Effector memory CD8-positive, alpha-beta T cell (primary cell): ENCODE results near the gene FBXW9.
"Not testable (repeated sequence)": the region's sequence is repeated elsewhere in the genome, so short reads cannot be mapped to it uniquely, and the experiment has no call there.

ENCODE experiments used
- ATAC-seq: fragments of 150-1000 bp; cut with Tn5 transposase; replicated peaks from 2 replicates; pipeline ENCODE4 v1.10.0; 2021; ENCODE audit warnings: mild to moderate bottlenecking, moderate library complexity
- DNase-seq, 3 experiments: peaks; one replicate each; pipeline ENCODE4 v3.0.0; 2021
- H3K27ac Mint-ChIP-seq, 2 donors: one replicate each; pipeline ENCODE4 v1.8.0; 2022; ENCODE audit warnings: mild to moderate bottlenecking in 2 of 2, mixed read lengths in 2 of 2, moderate library complexity in 2 of 2
- H3K27me3 Mint-ChIP-seq, 2 donors: one replicate each; pipeline ENCODE4 v1.8.0; 2022; ENCODE audit warnings: mixed read lengths in 2 of 2
- H3K36me3 Mint-ChIP-seq: one replicate; pipeline ENCODE4 v1.8.0; 2022; ENCODE audit warnings: mild to moderate bottlenecking, moderate library complexity, mixed read lengths; ENCODE audit not compliant: insufficient read depth
- H3K4me1 Mint-ChIP-seq, 2 donors: one replicate each; pipeline ENCODE4 v1.8.0; 2022; ENCODE audit warnings: low read depth in 2 of 2, mixed read lengths in 2 of 2
- H3K4me3 Mint-ChIP-seq, 2 donors: one replicate each; pipeline ENCODE4 v1.8.0; 2022; ENCODE audit warnings: mild to moderate bottlenecking in 2 of 2, mixed read lengths in 2 of 2, moderate library complexity in 2 of 2
- H3K9me3 Mint-ChIP-seq, 2 donors: one replicate each; pipeline ENCODE4 v1.8.0; 2022; ENCODE audit warnings: mixed read lengths in 2 of 2

The FBXW9 gene

GRCh38 chr19:12723381-12723640 lies 26.9 kb upstream of the FBXW9 start:
- H3K9me3 Mint-ChIP-seq, result no peaks in the 10 kb centered on the region
- H3K27ac Mint-ChIP-seq, result peak overlapping the region; percentile 90 to 93
- ATAC-seq (no peak), DNase-seq (no peak)
- H3K4me3 Mint-ChIP-seq, result peak overlapping the region; percentile 94 to 96
- peaks cover 43% of the 10 kb centered on the region for H3K36me3 Mint-ChIP-seq
- H3K4me1 Mint-ChIP-seq, result peaks cover 34 to 36% of the 10 kb centered on the region in 2 donors
- no peaks in the 10 kb centered on the region for H3K27me3 Mint-ChIP-seq

- Mint-ChIP-seq H3K27ac (peak overlapping the region; percentile 90 to 93), H3K4me3 (peak overlapping the region; percentile 94 to 96), H3K36me3 (peaks cover 43% of the 10 kb centered on the region), H3K27me3 (no peaks in the 10 kb centered on the region), H3K9me3 (no peaks in the 10 kb centered on the region), H3K4me1 (peaks cover 34 to 36% of the 10 kb centered on the region in 2 donors)
- ATAC-seq (peak; percentile 93), DNase-seq (peak; percentile 83 to 92 (median 87))
Measured at GRCh38 chr19:12722566-12723380, 26.3 kb upstream of the FBXW9 start.

- peak; percentile 22 to 33 (median 28) for DNase-seq
- Mint-ChIP-seq H3K36me3 (peaks cover 43% of the 10 kb centered on the region), H3K9me3 (no peaks in the 10 kb centered on the region), H3K27ac (peak overlapping the region; percentile 79 to 93), H3K4me1 (peaks cover 34 to 36% of the 10 kb centered on the region in 2 donors), H3K27me3 (no peaks in the 10 kb centered on the region), H3K4me3 (peak overlapping the region; percentile 94 to 96)
- ATAC-seq, result peak; percentile 47
Measured at GRCh38 chr19:12721656-12722565, 25.5 kb upstream of the FBXW9 start.

GRCh38 chr19:12720851-12721655 lies 24.6 kb upstream of the FBXW9 start:
- peaks cover 45% of the 10 kb centered on the region for H3K36me3 Mint-ChIP-seq
- H3K4me1 Mint-ChIP-seq, result peaks cover 34 to 36% of the 10 kb centered on the region in 2 donors
- H3K9me3 Mint-ChIP-seq, result no peaks in the 10 kb centered on the region
- H3K27me3 Mint-ChIP-seq, result no peaks in the 10 kb centered on the region
- peak overlapping the region; percentile 94 to 96 for H3K4me3 Mint-ChIP-seq
- DNase-seq, result no peak
- no peak for ATAC-seq
- H3K27ac Mint-ChIP-seq, result peak overlapping the region; percentile 79 to 93

GRCh38 chr19:12720296-12720695 lies 23.9 kb upstream of the FBXW9 start:
- Mint-ChIP-seq H3K27me3 (no peaks in the 10 kb centered on the region), H3K36me3 (peaks cover 47% of the 10 kb centered on the region), H3K27ac (peak overlapping the region; percentile 24 to 93), H3K4me1 (peaks cover 34 to 36% of the 10 kb centered on the region in 2 donors), H3K4me3 (peak overlapping the region; percentile 94 to 96), H3K9me3 (no peaks in the 10 kb centered on the region)
- no peak for DNase-seq
- ATAC-seq, result no peak

- no peaks in the 10 kb centered on the region for H3K9me3 Mint-ChIP-seq
- H3K4me3 Mint-ChIP-seq, result no peak overlapping the region
- H3K27me3 Mint-ChIP-seq, result no peaks in the 10 kb centered on the region
- peaks cover 56% of the 10 kb centered on the region for H3K36me3 Mint-ChIP-seq
- no peak for DNase-seq
- H3K27ac Mint-ChIP-seq, result no peak overlapping the region
- ATAC-seq, result no peak
- peaks cover 8 to 12% of the 10 kb centered on the region in 2 donors for H3K4me1 Mint-ChIP-seq
Measured at GRCh38 chr19:12715929-12716328, 19.5 kb upstream of the FBXW9 start.

- DNase-seq, result no peak
- Mint-ChIP-seq H3K27me3 (no peaks in the 10 kb centered on the region), H3K4me1 (peaks cover 5% of the 10 kb centered on the region in 2 donors), H3K36me3 (peaks cover 57% of the 10 kb centered on the region), H3K9me3 (no peaks in the 10 kb centered on the region), H3K27ac (no peak overlapping the region), H3K4me3 (no peak overlapping the region)
- no peak for ATAC-seq
Measured at GRCh38 chr19:12715102-12715501, 18.7 kb upstream of the FBXW9 start.

- H3K4me1 Mint-ChIP-seq, ATAC-seq, H3K27me3 Mint-ChIP-seq, H3K4me3 Mint-ChIP-seq, H3K9me3 Mint-ChIP-seq, DNase-seq, H3K27ac Mint-ChIP-seq: not testable (repeated sequence)
- H3K36me3 Mint-ChIP-seq, result peaks cover 57% of the 10 kb centered on the region
Measured at GRCh38 chr19:12713304-12713703, 16.9 kb upstream of the FBXW9 start.

- peaks cover 58% of the 10 kb centered on the region for H3K36me3 Mint-ChIP-seq
- ATAC-seq, H3K9me3 Mint-ChIP-seq, H3K4me3 Mint-ChIP-seq, H3K27ac Mint-ChIP-seq, H3K27me3 Mint-ChIP-seq, DNase-seq, H3K4me1 Mint-ChIP-seq: not testable (repeated sequence)
Measured at GRCh38 chr19:12712077-12712476, 15.6 kb upstream of the FBXW9 start.

- peaks cover 56% of the 10 kb centered on the region for H3K36me3 Mint-ChIP-seq
- DNase-seq, result no peak
- no peaks in the 10 kb centered on the region for H3K9me3 Mint-ChIP-seq
- peaks cover 0 to 5% of the 10 kb centered on the region in 2 donors for H3K4me1 Mint-ChIP-seq
- ATAC-seq, result no peak
- H3K4me3 Mint-ChIP-seq, result no peak overlapping the region
- H3K27ac Mint-ChIP-seq, result no peak overlapping the region
- no peaks in the 10 kb centered on the region for H3K27me3 Mint-ChIP-seq
Measured at GRCh38 chr19:12711187-12711586, 14.8 kb upstream of the FBXW9 start.

GRCh38 chr19:12708641-12709040 lies 12.2 kb upstream of the FBXW9 start:
- Mint-ChIP-seq H3K27ac (no peak overlapping the region), H3K27me3 (no peaks in the 10 kb centered on the region), H3K4me1 (peaks cover 0 to 5% of the 10 kb centered on the region in 2 donors), H3K4me3 (no peak overlapping the region), H3K9me3 (no peaks in the 10 kb centered on the region), H3K36me3 (peaks cover 45% of the 10 kb centered on the region)
- ATAC-seq, result no peak
- no peak for DNase-seq

GRCh38 chr19:12706332-12706718 lies 9.9 kb upstream of the FBXW9 start:
- no peak overlapping the region for H3K27ac Mint-ChIP-seq
- H3K9me3 Mint-ChIP-seq, result no peaks in the 10 kb centered on the region
- ATAC-seq (no peak), DNase-seq (no peak)
- H3K4me1 Mint-ChIP-seq, result no peaks in the 10 kb centered on the region
- H3K27me3 Mint-ChIP-seq, result no peaks in the 10 kb centered on the region
- no peak overlapping the region for H3K4me3 Mint-ChIP-seq
- H3K36me3 Mint-ChIP-seq, result peaks cover 43% of the 10 kb centered on the region

GRCh38 chr19:12705654-12706331 lies 9.4 kb upstream of the FBXW9 start:
- Mint-ChIP-seq H3K4me3 (no peak overlapping the region), H3K36me3 (peaks cover 46% of the 10 kb centered on the region), H3K9me3 (no peaks in the 10 kb centered on the region), H3K27ac (no peak overlapping the region), H3K4me1 (no peaks in the 10 kb centered on the region), H3K27me3 (no peaks in the 10 kb centered on the region)
- no peak for ATAC-seq
- DNase-seq, result no peak
